OCI-LY7 (cell line): Measurements from ENCODE around the gene HSPH1. TPM values are rescaled to one million over a fixed set of nuclear protein-coding genes. Genes with fewer than 3 reads are reported as not detected.

ENCODE experiments used
- BruUV-seq: library from RNA; stranded (reverse); fragments of 400-500 nt; replicated peaks from 2 replicates; lab custom pipeline; 2021; lab: Mats Ljungman, UMichigan
- CTCF ChIA-PET: fragments of 300-600 bp; sonication (Branson Sonifier 250); formaldehyde crosslinking; loops from one replicate; lab custom pipeline; 2022; ENCODE audit warnings: antibody characterized with exemption; ENCODE audit not compliant: unreplicated experiment; lab: Charles Lee
- POLR2A ChIA-PET: fragments of 300-600 bp; sonication (Branson Sonifier 250); formaldehyde crosslinking; loops from one replicate; lab custom pipeline; 2022; ENCODE audit warnings: antibody characterized with exemption; lab: Charles Lee
- DNase-seq: peaks from one replicate; pipeline ENCODE4 v3.0.0-alpha.2; 2015; ENCODE audit warnings: low spot score
- H2AFZ ChIP-seq: fragments of 200-600 bp; sonication (generic), shearing (Covaris generic); 2 replicates; pipeline ENCODE4 v1.6.1; 2014; ENCODE audit warnings: mild to moderate bottlenecking, antibody characterized with exemption, low read length, moderate library complexity
- H3K27ac ChIP-seq: fragments of 200-600 bp; sonication (generic); 2 replicates; pipeline ENCODE4 v1.5.1; 2014; ENCODE audit warnings: mixed run types, low read depth, mild to moderate bottlenecking, moderate library complexity, low read length, inconsistent platforms; ENCODE audit not compliant: poor library complexity, severe bottlenecking
- H3K36me3 ChIP-seq: fragments of 200-600 bp; sonication (generic); 2 replicates; pipeline ENCODE4 v1.6.1; 2014; ENCODE audit warnings: mild to moderate bottlenecking, antibody characterized with exemption, low read length, moderate library complexity, mixed read lengths; ENCODE audit not compliant: insufficient read depth
- H3K4me1 ChIP-seq: fragments of 200-600 bp; sonication (generic); 2 replicates; pipeline ENCODE4 v1.5.1; 2014; ENCODE audit warnings: mild to moderate bottlenecking, low read length; ENCODE audit not compliant: insufficient read depth, poor library complexity, severe bottlenecking
- H3K4me2 ChIP-seq: fragments of 200-600 bp; sonication (generic); 2 replicates; pipeline ENCODE4 v1.6.1; 2014; ENCODE audit warnings: mild to moderate bottlenecking, low read length
- H3K4me3 ChIP-seq: fragments of 200-600 bp; sonication (generic); 2 replicates; pipeline ENCODE4 v1.5.1; 2014; ENCODE audit warnings: mild to moderate bottlenecking, low read depth, low read length; ENCODE audit not compliant: poor library complexity, severe bottlenecking
- H3K79me2 ChIP-seq: fragments of 200-600 bp; sonication (generic); 2 replicates; pipeline ENCODE4 v1.6.1; 2016; ENCODE audit warnings: low read depth, mild to moderate bottlenecking, low read length, moderate library complexity, mixed read lengths; ENCODE audit not compliant: insufficient read depth
- H3K9me2 ChIP-seq: fragments of 200-600 bp; sonication (generic); 2 replicates; pipeline ENCODE4 v1.6.1; 2016; ENCODE audit warnings: mild to moderate bottlenecking, low read length, mixed read lengths; ENCODE audit not compliant: insufficient read depth
- H3K9me3 ChIP-seq: fragments of 200-600 bp; sonication (generic); 2 replicates; pipeline ENCODE4 v1.6.1; 2014; ENCODE audit warnings: mild to moderate bottlenecking, mixed run types, low read length, mixed read lengths
- H4K20me1 ChIP-seq: fragments of 200-600 bp; sonication (generic); 2 replicates; pipeline ENCODE4 v1.6.1; 2014; ENCODE audit warnings: mild to moderate bottlenecking, antibody characterized with exemption, low read length, moderate library complexity, mixed read lengths; ENCODE audit not compliant: insufficient read depth
- EZH2phosphoT487 ChIP-seq: fragments of 200-600 bp; sonication (generic); IDR thresholded peaks from 2 replicates; pipeline ENCODE4 v1.6.1; 2018; ENCODE audit warnings: low read depth, borderline replicate concordance, mild to moderate bottlenecking, mixed run types, antibody characterized with exemption, low read length, moderate library complexity, mixed read lengths
- intact Hi-C: fragments of 100-400 bp; cut with micrococcal nuclease; formaldehyde crosslinking; loops from one replicate; pipeline ENCODE4 v1.10.0; 2022; ENCODE audit not compliant: unreplicated experiment
- total RNA-seq, 2 experiments: library from RNA; depleted of rRNA in 1 of 2; stranded (reverse); fragments of >200 nt in 1 of 2; shearing (Covaris generic) in 1 of 2; gene quantifications; 2 replicates each; pipeline ENCODE4 v1.2.3, GENCODE V29; 2014 to 2022
- TF ChIP-seq, protein P1 (sequence below): fragments of 200-600 bp; sonication (generic); conservative IDR thresholded peaks from 2 replicates; pipeline ENCODE4 v1.5.1; 2014; ENCODE audit warnings: mild to moderate bottlenecking, antibody characterized with exemption, low read length, moderate library complexity, mixed read lengths

Gene HSPH1
- total RNA-seq, 2 experiments from 2014 or later: 89.6 to 176 TPM

DNA sequence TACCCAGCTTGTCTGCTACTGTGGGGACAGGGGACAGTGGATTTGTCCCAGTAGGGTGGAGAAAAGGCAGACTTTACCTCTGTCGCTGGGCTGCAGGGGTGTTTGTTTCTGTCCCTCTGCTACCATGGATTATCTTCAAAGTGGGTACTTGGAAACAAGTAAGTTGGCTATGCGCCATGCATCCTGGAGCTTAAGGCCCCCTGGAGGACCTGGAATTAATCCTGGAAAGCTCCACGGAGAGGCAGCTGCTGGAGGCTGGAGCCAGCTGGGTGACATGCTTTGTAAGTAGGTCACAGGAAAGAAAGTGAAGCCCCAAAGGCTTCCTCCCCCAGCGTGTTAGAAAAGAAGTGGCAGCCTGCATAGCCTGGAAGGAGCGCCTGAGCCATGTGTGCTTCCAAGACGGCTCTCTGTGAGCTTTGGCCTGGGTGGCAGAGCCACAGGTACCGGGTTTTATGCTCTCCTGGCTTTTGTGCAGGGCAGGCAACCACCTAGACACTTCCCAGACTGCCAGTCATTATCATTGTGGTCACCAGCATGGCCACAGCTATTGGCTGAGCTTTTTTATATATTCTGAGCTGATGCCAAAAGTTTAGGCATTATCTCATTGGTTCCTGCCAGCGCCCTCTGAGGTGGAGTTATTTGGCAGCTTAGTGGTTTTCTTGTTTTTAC is 47.6 kb upstream of the HSPH1 start:
- Histone ChIP-seq H3K27ac (no peak overlapping the region), H3K9me3 (no peaks in the 10 kb centered on the region), H3K4me3 (no peak overlapping the region), H3K79me2 (no peaks in the 10 kb centered on the region), H3K4me2 (no peak overlapping the region), H3K36me3 (no peaks in the 10 kb centered on the region), H3K4me1 (peaks cover 5% of the 10 kb centered on the region), H2AFZ (no peak overlapping the region), H3K9me2 (no peaks in the 10 kb centered on the region), H4K20me1 (no peaks in the 10 kb centered on the region)
- no peak for TF ChIP-seq EZH2phosphoT487
- TF ChIP-seq, protein P1, sequence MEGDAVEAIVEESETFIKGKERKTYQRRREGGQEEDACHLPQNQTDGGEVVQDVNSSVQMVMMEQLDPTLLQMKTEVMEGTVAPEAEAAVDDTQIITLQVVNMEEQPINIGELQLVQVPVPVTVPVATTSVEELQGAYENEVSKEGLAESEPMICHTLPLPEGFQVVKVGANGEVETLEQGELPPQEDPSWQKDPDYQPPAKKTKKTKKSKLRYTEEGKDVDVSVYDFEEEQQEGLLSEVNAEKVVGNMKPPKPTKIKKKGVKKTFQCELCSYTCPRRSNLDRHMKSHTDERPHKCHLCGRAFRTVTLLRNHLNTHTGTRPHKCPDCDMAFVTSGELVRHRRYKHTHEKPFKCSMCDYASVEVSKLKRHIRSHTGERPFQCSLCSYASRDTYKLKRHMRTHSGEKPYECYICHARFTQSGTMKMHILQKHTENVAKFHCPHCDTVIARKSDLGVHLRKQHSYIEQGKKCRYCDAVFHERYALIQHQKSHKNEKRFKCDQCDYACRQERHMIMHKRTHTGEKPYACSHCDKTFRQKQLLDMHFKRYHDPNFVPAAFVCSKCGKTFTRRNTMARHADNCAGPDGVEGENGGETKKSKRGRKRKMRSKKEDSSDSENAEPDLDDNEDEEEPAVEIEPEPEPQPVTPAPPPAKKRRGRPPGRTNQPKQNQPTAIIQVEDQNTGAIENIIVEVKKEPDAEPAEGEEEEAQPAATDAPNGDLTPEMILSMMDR: no peak
- intact Hi-C loops: no loop called here
- no TSS peak for BruUV-seq
- DNase-seq: no peak
- CTCF ChIA-PET: no interaction called here
- POLR2A ChIA-PET: interaction anchor here (0.8 kb wide), 1 partner anchor 1440 kb away, joined by 4 read pairs; no protein-coding TSS in a partner anchor

DNA sequence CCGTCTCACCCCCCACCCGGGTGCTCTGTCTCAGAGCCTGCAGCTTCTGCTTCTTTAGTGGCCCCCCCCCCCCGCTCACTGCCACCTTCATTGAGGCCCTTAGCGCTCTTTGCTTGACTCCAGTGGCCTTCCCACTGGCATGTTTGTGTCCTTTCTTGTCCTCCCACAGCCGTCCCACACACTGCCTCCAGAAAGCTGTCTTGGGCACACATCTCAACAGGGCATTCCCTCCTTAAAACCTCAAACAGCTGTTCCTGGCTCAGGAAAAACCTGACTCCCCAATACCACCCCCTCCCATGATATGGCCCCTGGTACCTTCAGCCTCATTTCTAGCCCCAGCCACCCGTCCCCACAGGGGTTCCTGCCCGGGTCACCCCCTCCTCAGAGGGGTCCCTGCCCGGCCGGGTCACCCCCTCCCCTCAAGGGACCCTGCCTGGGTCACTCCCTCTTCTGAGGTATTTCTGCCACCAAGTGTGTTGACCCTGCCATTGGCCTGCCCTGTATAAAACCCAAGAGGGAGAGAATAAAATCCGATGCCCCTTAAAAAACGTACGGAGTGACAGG is 46.9 kb upstream of the HSPH1 start:
- intact Hi-C loops: no loop called here
- Histone ChIP-seq H2AFZ (no peak overlapping the region), H3K4me3 (no peak overlapping the region), H3K9me2 (no peaks in the 10 kb centered on the region), H3K27ac (no peak overlapping the region), H3K4me2 (no peak overlapping the region), H3K9me3 (no peaks in the 10 kb centered on the region), H3K36me3 (no peaks in the 10 kb centered on the region), H4K20me1 (no peaks in the 10 kb centered on the region), H3K4me1 (no peaks in the 10 kb centered on the region), H3K79me2 (no peaks in the 10 kb centered on the region)
- ChIA-PET CTCF (interaction anchor here (0.6 kb wide), 1 partner anchor 598 kb away, joined by 3 read pairs; no protein-coding TSS in a partner anchor), POLR2A (interaction anchor here (0.8 kb wide), 1 partner anchor 1439 kb away, joined by 4 read pairs; no protein-coding TSS in a partner anchor)
- no TSS peak for BruUV-seq
- TF ChIP-seq, protein P1: no peak
- TF ChIP-seq EZH2phosphoT487: no peak
- DNase-seq: no peak
